Memory B cell (primary cell): ENCODE measurements around the gene DIP2C.

ENCODE experiments used
- ATAC-seq: fragments of 150-1000 bp; cut with Tn5 transposase; 2 replicates; pipeline ENCODE4 v1.10.0; 2021; ENCODE audit warnings: low read depth, mild to moderate bottlenecking, moderate library complexity
- DNase-seq, 2 donors: peaks; one replicate each; pipeline ENCODE4 v3.0.0; 2022; ENCODE audit warnings: low spot score in 2 of 2
- H3K27ac Mint-ChIP-seq: one replicate; pipeline ENCODE4 v1.8.0; 2022; ENCODE audit warnings: mild to moderate bottlenecking, moderate library complexity, mixed read lengths
- H3K27me3 Mint-ChIP-seq: one replicate; pipeline ENCODE4 v1.8.0; 2022; ENCODE audit warnings: mixed read lengths
- H3K36me3 Mint-ChIP-seq: one replicate; pipeline ENCODE4 v1.8.0; 2022; ENCODE audit warnings: mild to moderate bottlenecking, mixed read lengths
- H3K4me1 Mint-ChIP-seq: one replicate; pipeline ENCODE4 v1.8.0; 2022; ENCODE audit warnings: mixed read lengths
- H3K4me3 Mint-ChIP-seq: one replicate; pipeline ENCODE4 v1.8.0; 2022; ENCODE audit warnings: mild to moderate bottlenecking, moderate library complexity, mixed read lengths
- H3K9me3 Mint-ChIP-seq: one replicate; pipeline ENCODE4 v1.8.0; 2022; ENCODE audit warnings: mixed read lengths

DIP2C gene

GRCh38 chr10:232878-233277, 456.6 kb downstream of the DIP2C start:
- ATAC-seq (no peak), DNase-seq (no peak)
- H3K4me1 Mint-ChIP-seq = peaks cover 6% of the 10 kb centered on the region
- no peak overlapping the region for H3K4me3 Mint-ChIP-seq
- H3K27ac Mint-ChIP-seq = no peak overlapping the region
- no peaks in the 10 kb centered on the region for H3K27me3 Mint-ChIP-seq
- H3K9me3 Mint-ChIP-seq = no peaks in the 10 kb centered on the region
- peaks cover 12% of the 10 kb centered on the region for H3K36me3 Mint-ChIP-seq

GRCh38 chr10:232061-232460, 457.4 kb downstream of the DIP2C start:
- H3K9me3 Mint-ChIP-seq = no peaks in the 10 kb centered on the region
- H3K27ac Mint-ChIP-seq = no peak overlapping the region
- H3K36me3 Mint-ChIP-seq = peaks cover 14% of the 10 kb centered on the region
- no peak overlapping the region for H3K4me3 Mint-ChIP-seq
- DNase-seq (no peak), ATAC-seq (no peak)
- peaks cover 6% of the 10 kb centered on the region for H3K4me1 Mint-ChIP-seq
- H3K27me3 Mint-ChIP-seq = no peaks in the 10 kb centered on the region

- H3K27me3 Mint-ChIP-seq = no peaks in the 10 kb centered on the region
Observed at GRCh38 chr10:230758-231157, 458.7 kb downstream of the DIP2C start.

DNA sequence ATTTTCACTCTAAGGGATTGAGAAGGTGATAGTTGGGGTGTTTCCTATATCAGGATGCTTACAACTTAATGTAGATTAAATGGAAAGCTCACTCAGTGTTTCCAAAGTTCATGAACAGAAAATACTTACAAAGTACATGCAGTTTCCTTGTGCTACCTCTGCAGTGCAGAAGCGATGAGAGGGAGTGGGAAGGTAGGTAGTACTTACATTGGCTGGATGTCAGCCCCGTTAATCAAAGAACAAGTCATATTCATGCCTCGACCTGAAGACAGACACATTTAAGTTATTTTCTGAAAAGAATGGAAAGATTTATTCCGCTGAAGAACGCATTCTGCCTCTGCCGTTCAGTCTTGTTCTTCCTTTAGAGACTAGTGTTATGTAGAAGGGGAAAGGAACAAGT, 461.1 kb downstream of the DIP2C start:
- Mint-ChIP-seq H3K36me3 (peaks cover 5% of the 10 kb centered on the region), H3K4me3 (no peak overlapping the region), H3K27ac (no peak overlapping the region), H3K27me3 (no peaks in the 10 kb centered on the region), H3K4me1 (peaks cover 4% of the 10 kb centered on the region), H3K9me3 (no peaks in the 10 kb centered on the region)
- ATAC-seq = no peak
- no peak for DNase-seq

More at GRCh38 chr10:230758-231157, 458.7 kb downstream of the DIP2C start:
- Mint-ChIP-seq H3K9me3 (no peaks in the 10 kb centered on the region), H3K4me1 (peaks cover 6% of the 10 kb centered on the region), H3K36me3 (peaks cover 9% of the 10 kb centered on the region), H3K4me3 (no peak overlapping the region), H3K27ac (no peak overlapping the region)
- peak; percentile 32 for ATAC-seq
- DNase-seq = no peak

- Mint-ChIP-seq H3K36me3 (peaks cover 6% of the 10 kb centered on the region), H3K27me3 (no peaks in the 10 kb centered on the region), H3K27ac (no peak overlapping the region), H3K9me3 (no peaks in the 10 kb centered on the region), H3K4me3 (no peak overlapping the region), H3K4me1 (peaks cover 2% of the 10 kb centered on the region)
- no peak for ATAC-seq
- no peak for DNase-seq
Observed at GRCh38 chr10:227014-227413, 462.5 kb downstream of the DIP2C start.

DNA sequence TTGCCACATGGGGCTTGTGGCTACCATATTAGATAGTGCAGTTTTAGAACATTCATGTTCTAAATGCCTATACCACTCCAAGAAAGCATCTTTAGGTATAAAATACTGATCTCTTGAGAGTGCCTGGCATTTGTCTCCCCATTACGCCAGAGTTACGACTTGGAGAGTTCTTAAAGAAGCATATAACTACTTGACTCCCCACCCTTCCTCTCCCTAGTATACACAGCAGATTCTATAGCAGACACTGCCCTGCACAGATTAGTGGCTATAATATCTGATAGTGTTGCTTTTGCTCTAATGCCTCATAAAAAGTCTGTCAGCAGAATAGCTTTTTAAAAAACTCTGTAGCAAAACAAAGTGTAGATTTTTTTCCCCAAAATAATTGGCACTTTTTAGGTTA, 463.4 kb downstream of the DIP2C start:
- Mint-ChIP-seq H3K4me3 (no peak overlapping the region), H3K27ac (no peak overlapping the region), H3K27me3 (no peaks in the 10 kb centered on the region), H3K9me3 (no peaks in the 10 kb centered on the region), H3K4me1 (peaks cover 2% of the 10 kb centered on the region), H3K36me3 (peaks cover 9% of the 10 kb centered on the region)
- DNase-seq (no peak), ATAC-seq (no peak)

GRCh38 chr10:224571-224970, 464.9 kb downstream of the DIP2C start:
- ATAC-seq (no peak), DNase-seq (no peak)
- H3K9me3 Mint-ChIP-seq = no peaks in the 10 kb centered on the region
- no peaks in the 10 kb centered on the region for H3K27me3 Mint-ChIP-seq
- H3K27ac Mint-ChIP-seq = no peak overlapping the region
- peaks cover 2% of the 10 kb centered on the region for H3K4me1 Mint-ChIP-seq
- H3K36me3 Mint-ChIP-seq = peaks cover 9% of the 10 kb centered on the region
- no peak overlapping the region for H3K4me3 Mint-ChIP-seq
